NOMO-1 (cell line): Measurements from ENCODE around the gene SLC4A5.
A peak's percentile ranks its signal among the peaks of the same experiment; 100 is the strongest.

Experiments used
- DNase-seq, 2 experiments: peaks; one replicate each; lab custom pipeline; 2025; ENCODE audit not compliant: unreplicated experiment in 2 of 2; lab: John Stamatoyannopoulos, UW

The SLC4A5 gene

GRCh38 chr2:74343316-74343715 lies at the start of gene SLC4A5:
Gene SLC4A5, minus strand, starts transcription at chr2:74343416. Its CDS starts 28,393 bp downstream, at chr2:74315023.
- DNase-seq: no peak

- DNase-seq: no peak
These were observed 49.2 kb upstream of the SLC4A5 start for GRCh38 chr2:74392449-74392743.

- peak; percentile 70 to 89 for DNase-seq
These were observed 48.6 kb upstream of the SLC4A5 start for GRCh38 chr2:74391580-74392448.

GRCh38 chr2:74391209-74391579 lies 48.0 kb upstream of the SLC4A5 start:
- DNase-seq: no peak

GRCh38 chr2:74390606-74391005 lies 47.4 kb upstream of the SLC4A5 start:
- DNase-seq: no peak

- DNase-seq: no peak
These were observed 44.1 kb upstream of the SLC4A5 start for GRCh38 chr2:74387346-74387745.

- no peak for DNase-seq
These were observed 42.2 kb upstream of the SLC4A5 start for GRCh38 chr2:74385396-74385795.

- no peak for DNase-seq
These were observed 40.8 kb upstream of the SLC4A5 start for GRCh38 chr2:74384051-74384450.

GRCh38 chr2:74383254-74383653 lies 40.0 kb upstream of the SLC4A5 start:
- DNase-seq: no peak

- no peak for DNase-seq
These were observed 38.5 kb upstream of the SLC4A5 start for GRCh38 chr2:74381751-74382150.

- no peak for DNase-seq
These were observed 36.9 kb upstream of the SLC4A5 start, which contains the start of gene DCTN1 for GRCh38 chr2:74379851-74380789. Gene DCTN1, minus strand, starts transcription at chr2:74380311. Its CDS starts 274 bp downstream, at chr2:74380037.

- DNase-seq: no peak
These were observed 34.8 kb upstream of the SLC4A5 start for GRCh38 chr2:74378007-74378406.

GRCh38 chr2:74375838-74376237 lies 32.6 kb upstream of the SLC4A5 start:
- no peak for DNase-seq

GRCh38 chr2:74374509-74375205 lies 31.4 kb upstream of the SLC4A5 start:
- no peak for DNase-seq

- DNase-seq: no peak
These were observed 30.8 kb upstream of the SLC4A5 start for GRCh38 chr2:74373985-74374384.

GRCh38 chr2:74373221-74373676 lies 30.0 kb upstream of the SLC4A5 start:
- DNase-seq: no peak

- DNase-seq: no peak
These were observed 29.5 kb upstream of the SLC4A5 start for GRCh38 chr2:74372674-74373073.

GRCh38 chr2:74371421-74371820 lies 28.2 kb upstream of the SLC4A5 start:
- no peak for DNase-seq

GRCh38 chr2:74369976-74370375 lies 26.8 kb upstream of the SLC4A5 start:
- DNase-seq: no peak

- DNase-seq: no peak
These were observed 25.3 kb upstream of the SLC4A5 start for GRCh38 chr2:74368499-74368898.

- DNase-seq: no peak
These were observed 24.6 kb upstream of the SLC4A5 start for GRCh38 chr2:74367789-74368188.
